PC-3 (cell line): ENCODE measurements around the gene RALGPS1. TPM values are rescaled to one million over a fixed set of nuclear protein-coding genes. Genes with fewer than 3 reads are reported as not detected.

Experiments
- ATAC-seq: fragments of 200-7000 bp; cut with Tn5 transposase; 2 replicates; pipeline ENCODE4 v1.9.1; 2020; ENCODE audit warnings: mild to moderate bottlenecking, moderate library complexity
- BruUV-seq: library from RNA; stranded (reverse); fragments of 400-500 nt; replicated peaks from 2 replicates; lab custom pipeline; 2021; lab: Mats Ljungman, UMichigan
- CTCF ChIA-PET: fragments of 300-600 bp; sonication (Branson Sonifier 250); formaldehyde crosslinking; loops from one replicate; lab custom pipeline; 2022; ENCODE audit warnings: antibody characterized with exemption; lab: Charles Lee
- POLR2A ChIA-PET: fragments of 300-600 bp; sonication (Branson Sonifier 250); formaldehyde crosslinking; loops from one replicate; lab custom pipeline; 2022; ENCODE audit warnings: antibody characterized with exemption; ENCODE audit not compliant: unreplicated experiment; lab: Charles Lee
- DNase-seq: peaks from one replicate; pipeline ENCODE4 v3.0.0-alpha.2; 2015
- H2AFZ ChIP-seq: fragments of 300-600 bp; sonication (generic); 2 replicates; pipeline ENCODE4 v1.6.0; 2016; ENCODE audit warnings: antibody characterized with exemption, low read length
- H3F3A ChIP-seq: fragments of 300-600 bp; sonication (generic); one replicate; pipeline ENCODE4 v1.6.0; 2017; ENCODE audit warnings: antibody characterized with exemption, low read length, control low read depth, mild to moderate bottlenecking; ENCODE audit not compliant: unreplicated experiment
- H3K27ac ChIP-seq: fragments of 300-600 bp; sonication (generic); 2 replicates; pipeline ENCODE4 v1.5.1; 2016; ENCODE audit warnings: mild to moderate bottlenecking, low read length
- H3K27me3 ChIP-seq: fragments of 300-600 bp; sonication (generic); 2 replicates; pipeline ENCODE4 v1.6.1; 2016; ENCODE audit warnings: low read length, mixed read lengths
- H3K36me3 ChIP-seq: fragments of 300-600 bp; sonication (generic); 2 replicates; pipeline ENCODE4 v1.6.1; 2016; ENCODE audit warnings: low read depth, mixed run types, low read length, mixed read lengths
- H3K4me1 ChIP-seq: fragments of 300-600 bp; sonication (generic); 2 replicates; pipeline ENCODE4 v1.5.1; 2016; ENCODE audit warnings: low read length; ENCODE audit not compliant: insufficient read depth
- H3K4me2 ChIP-seq: fragments of 300-600 bp; sonication (generic); 2 replicates; pipeline ENCODE4 v1.6.0; 2016; ENCODE audit warnings: low read length
- H3K4me3 ChIP-seq: fragments of 300-600 bp; sonication (generic); 2 replicates; pipeline ENCODE4 v1.5.1; 2016; ENCODE audit warnings: mild to moderate bottlenecking, low read length, mixed read lengths
- H3K79me2 ChIP-seq: fragments of 300-600 bp; sonication (generic); 2 replicates; pipeline ENCODE4 v1.6.1; 2017; ENCODE audit warnings: low read length, mixed read lengths
- H3K9ac ChIP-seq: fragments of 300-600 bp; sonication (generic); 2 replicates; pipeline ENCODE4 v1.6.0; 2016; ENCODE audit warnings: mild to moderate bottlenecking, low read length
- H3K9me2 ChIP-seq: fragments of 300-600 bp; sonication (generic); replicated peaks from 2 replicates; pipeline ENCODE4 v1.6.1; 2016; ENCODE audit warnings: mixed run types, low read length, mixed read lengths
- H3K9me3 ChIP-seq: fragments of 300-600 bp; sonication (generic); 2 replicates; pipeline ENCODE4 v1.6.1; 2016; ENCODE audit warnings: low read length, mixed read lengths
- H4K20me1 ChIP-seq: fragments of 300-600 bp; sonication (generic); 2 replicates; pipeline ENCODE4 v1.6.1; 2016; ENCODE audit warnings: low read length, mixed read lengths
- CTCF ChIP-seq: fragments of 300-600 bp; sonication (generic); conservative IDR thresholded peaks from 2 replicates; pipeline ENCODE4 v1.5.1; 2017; ENCODE audit warnings: antibody characterized with exemption, low read depth, mild to moderate bottlenecking, low read length
- EZH2 ChIP-seq: fragments of 300-600 bp; sonication (generic); IDR thresholded peaks from one replicate; pipeline ENCODE4 v1.6.1; 2017; ENCODE audit warnings: antibody characterized with exemption, mild to moderate bottlenecking, low read length; ENCODE audit not compliant: unreplicated experiment
- EZH2phosphoT487 ChIP-seq: fragments of 300-600 bp; sonication (generic); IDR thresholded peaks from 2 replicates; pipeline ENCODE4 v1.6.1; 2018; ENCODE audit warnings: mild to moderate bottlenecking, antibody characterized with exemption, low read length, borderline replicate concordance
- intact Hi-C: fragments of 100-400 bp; cut with micrococcal nuclease; formaldehyde crosslinking; loops from 2 replicates; pipeline ENCODE4 v1.9.0; 2023
- total RNA-seq: library from RNA; depleted of rRNA; stranded (reverse); fragments of >200 nt; gene quantifications from 2 replicates; pipeline ENCODE4 v1.2.3, GENCODE V29; 2014

Gene RALGPS1
- total RNA-seq, 1 experiment from 2014 or later, result 10.2 TPM

GRCh38 chr9:127018935-127019334, 104.4 kb downstream of the RALGPS1 start:
- intact Hi-C loops, result no loop called here
- Histone ChIP-seq H3K9ac (no peak overlapping the region), H3K4me3 (no peak overlapping the region), H3K27me3 (no peaks in the 10 kb centered on the region), H3K79me2 (no peaks in the 10 kb centered on the region), H3F3A (no peaks in the 10 kb centered on the region), H3K36me3 (no peaks in the 10 kb centered on the region), H2AFZ (no peak overlapping the region), H3K9me2 (no peaks in the 10 kb centered on the region), H3K9me3 (no peaks in the 10 kb centered on the region), H3K4me2 (no peak overlapping the region), H3K4me1 (peaks cover 15% of the 10 kb centered on the region), H3K27ac (no peak overlapping the region), H4K20me1 (no peaks in the 10 kb centered on the region)
- ChIA-PET POLR2A (no interaction called here), CTCF (no interaction called here)
- ATAC-seq (no peak), DNase-seq (no peak)
- no TSS peak for BruUV-seq
- no peak for TF ChIP-seq EZH2
- no peak for TF ChIP-seq CTCF
- TF ChIP-seq EZH2phosphoT487, result no peak

GRCh38 chr9:127020036-127020801, 105.6 kb downstream of the RALGPS1 start:
- TF ChIP-seq EZH2 (no peak), CTCF (no peak), EZH2phosphoT487 (no peak)
- no peaks in the 10 kb centered on the region for H3K27me3 ChIP-seq
- H3K9me3 ChIP-seq, result no peaks in the 10 kb centered on the region
- CTCF ChIA-PET, result no interaction called here
- H3K36me3 ChIP-seq, result no peaks in the 10 kb centered on the region
- H3K27ac ChIP-seq, result no peak overlapping the region
- no peak overlapping the region for H3K4me2 ChIP-seq
- intact Hi-C loops, result loop anchor here (5.0 kb wide), 1 partner anchor 33 kb away; no protein-coding TSS in a partner anchor
- no peak overlapping the region for H3K9ac ChIP-seq
- no peaks in the 10 kb centered on the region for H3K9me2 ChIP-seq
- H4K20me1 ChIP-seq, result no peaks in the 10 kb centered on the region
- no peaks in the 10 kb centered on the region for H3K79me2 ChIP-seq
- H2AFZ ChIP-seq, result no peak overlapping the region
- H3F3A ChIP-seq, result no peaks in the 10 kb centered on the region
- DNase-seq, result no peak
- POLR2A ChIA-PET, result no interaction called here
- H3K4me1 ChIP-seq, result peaks cover 27% of the 10 kb centered on the region
- no peak for ATAC-seq
- no TSS peak for BruUV-seq
- H3K4me3 ChIP-seq, result no peak overlapping the region

GRCh38 chr9:127020802-127021078, 106.2 kb downstream of the RALGPS1 start:
- no peaks in the 10 kb centered on the region for H3F3A ChIP-seq
- H3K4me2 ChIP-seq, result no peak overlapping the region
- H4K20me1 ChIP-seq, result no peaks in the 10 kb centered on the region
- no peaks in the 10 kb centered on the region for H3K27me3 ChIP-seq
- ATAC-seq (no peak), DNase-seq (no peak)
- H3K9me2 ChIP-seq, result no peaks in the 10 kb centered on the region
- H3K4me1 ChIP-seq, result peaks cover 32% of the 10 kb centered on the region
- H3K9me3 ChIP-seq, result no peaks in the 10 kb centered on the region
- H3K9ac ChIP-seq, result no peak overlapping the region
- no peak overlapping the region for H3K27ac ChIP-seq
- no peak overlapping the region for H2AFZ ChIP-seq
- H3K36me3 ChIP-seq, result no peaks in the 10 kb centered on the region
- POLR2A ChIA-PET, result no interaction called here
- BruUV-seq, result no TSS peak
- H3K4me3 ChIP-seq, result no peak overlapping the region
- CTCF ChIA-PET, result no interaction called here
- intact Hi-C loops, result loop anchor here (5.0 kb wide), 1 partner anchor 33 kb away; no protein-coding TSS in a partner anchor
- H3K79me2 ChIP-seq, result no peaks in the 10 kb centered on the region
- TF ChIP-seq CTCF, result no peak
- TF ChIP-seq EZH2, result no peak
- TF ChIP-seq EZH2phosphoT487, result no peak
